H1 (cell line): ENCODE data around the gene AVPR2. TPM values are rescaled to one million over a fixed set of nuclear protein-coding genes. Genes with fewer than 3 reads are reported as not detected.

Experiments used
- CTCF ChIA-PET: fragments of 300-600 bp; sonication (Branson Sonifier 250); formaldehyde crosslinking; loops from one replicate; lab custom pipeline; 2021; ENCODE audit not compliant: partially characterized antibody; lab: Charles Lee
- POLR2A ChIA-PET: fragments of 300-600 bp; sonication (Branson Sonifier 250); formaldehyde crosslinking; loops from one replicate; lab custom pipeline; 2021; ENCODE audit warnings: inconsistent platforms; ENCODE audit not compliant: partially characterized antibody; lab: Charles Lee
- DNase-seq, 2 experiments: peaks; one replicate each; pipeline versions ENCODE4 v3.0.0 to v3.0.0-alpha.2; 2010 to 2022; ENCODE audit warnings: low spot score in 2 of 2, low read depth in 1 of 2, mixed read lengths in 1 of 2
- FAIRE-seq: peaks from 2 replicates; lab custom pipeline; 2011; peaks lifted over from hg19 to GRCh38; lab: Jason Lieb, UNC
- H2AFZ ChIP-seq: 2 replicates; pipeline ENCODE4 v1.8.1; 2012; ENCODE audit warnings: low read length, inconsistent platforms
- H2AK5ac ChIP-seq: 2 replicates; pipeline ENCODE4 v1.6.1; 2013; ENCODE audit warnings: low read depth, low read length
- H2BK120ac ChIP-seq: replicated peaks from 2 replicates; pipeline ENCODE3; 2013; ENCODE audit warnings: low read depth, low read length, inconsistent platforms
- H2BK12ac ChIP-seq: 2 replicates; pipeline ENCODE4 v1.6.1; 2013; ENCODE audit warnings: low read depth, low read length
- H2BK15ac ChIP-seq: 2 replicates; pipeline ENCODE4 v1.6.1; 2013; ENCODE audit warnings: low read length
- H2BK20ac ChIP-seq: 2 replicates; pipeline ENCODE4 v1.6.1; 2013; ENCODE audit warnings: low read length
- H2BK5ac ChIP-seq: 2 replicates; pipeline ENCODE4 v1.6.1; 2013; ENCODE audit warnings: low read depth, low read length
- H3K14ac ChIP-seq: 2 replicates; pipeline ENCODE4 v1.6.1; 2013; ENCODE audit warnings: inconsistent platforms; ENCODE audit not compliant: insufficient read length
- H3K18ac ChIP-seq: 2 replicates; pipeline ENCODE4 v1.6.1; 2013; ENCODE audit warnings: low read length; ENCODE audit errors: extremely low read depth
- H3K23ac ChIP-seq: 2 replicates; pipeline ENCODE4 v1.6.1; 2013; ENCODE audit warnings: inconsistent platforms; ENCODE audit not compliant: insufficient read length
- H3K23me2 ChIP-seq: 2 replicates; pipeline ENCODE4 v1.6.1; 2013; ENCODE audit warnings: low read depth, low read length
- H3K27ac ChIP-seq: 2 replicates; pipeline ENCODE4 v1.6.1; 2011; ENCODE audit warnings: low read depth, low read length, inconsistent platforms
- H3K27me3 ChIP-seq, 4 experiments: replicated peaks in 1 of 4; 1 replicate in 1 of 4; 2 replicates in 3 of 4; pipeline versions ENCODE4 v1.6.1 to v1.8.1; 2011 to 2013; ENCODE audit warnings: low read length in 3 of 4, mild to moderate bottlenecking in 3 of 4, inconsistent platforms in 2 of 4, mixed read lengths in 2 of 4, moderate library complexity in 1 of 4; ENCODE audit not compliant: control insufficient read depth in 3 of 4, insufficient read depth in 3 of 4; ENCODE audit errors: extremely low read depth in 1 of 4
- H3K36me3 ChIP-seq, 4 experiments: 2 replicates each; pipeline versions ENCODE4 v1.6.1 to v1.8.1; 2011 to 2013; ENCODE audit warnings: mild to moderate bottlenecking in 4 of 4, low read length in 3 of 4, moderate library complexity in 2 of 4, control low read depth in 1 of 4, inconsistent platforms in 1 of 4; ENCODE audit not compliant: insufficient read depth in 4 of 4, control insufficient read depth in 2 of 4
- H3K4ac ChIP-seq: replicated peaks from 2 replicates; pipeline ENCODE3; 2013; ENCODE audit warnings: low read length, low read depth, mixed read lengths, inconsistent platforms; ENCODE audit not compliant: insufficient read length
- H3K4me1 ChIP-seq, 4 experiments: replicated peaks in 1 of 4; 1 replicate in 1 of 4; 2 replicates in 3 of 4; pipeline versions ENCODE4 v1.6.1 to v1.8.1; 2011 to 2013; ENCODE audit warnings: low read length in 3 of 4, inconsistent platforms in 2 of 4, mixed read lengths in 1 of 4; ENCODE audit not compliant: insufficient read depth in 4 of 4, control insufficient read depth in 3 of 4
- H3K4me2 ChIP-seq, 2 experiments: 2 replicates each; pipeline versions ENCODE4 v1.6.1 to v1.8.1; 2011 to 2013; ENCODE audit warnings: low read depth in 2 of 2, low read length in 2 of 2, control low read depth in 1 of 2, inconsistent platforms in 1 of 2, mild to moderate bottlenecking in 1 of 2; ENCODE audit not compliant: insufficient read depth in 1 of 2
- H3K4me3 ChIP-seq, 4 experiments: fragments of 200-600, 300-600 bp in 1 of 4; sonication (generic), shearing (Covaris generic), sonication (Bioruptor Twin) in 1 of 4; 2 replicates each; pipeline versions ENCODE4 v1.5.1 to v1.8.1; 2011 to 2016; ENCODE audit warnings: low read length in 4 of 4, low read depth in 3 of 4, control low read depth in 2 of 4, inconsistent platforms in 2 of 4, mild to moderate bottlenecking in 2 of 4, mixed read lengths in 1 of 4, moderate library complexity in 1 of 4; ENCODE audit not compliant: insufficient read depth in 2 of 4; ENCODE audit errors: extremely low read depth in 1 of 4
- H3K56ac ChIP-seq: replicated peaks from 2 replicates; pipeline ENCODE3; 2013; ENCODE audit warnings: low read depth, mild to moderate bottlenecking, mixed read lengths, low read length, inconsistent platforms; ENCODE audit not compliant: insufficient read length
- H3K79me1 ChIP-seq: 2 replicates; pipeline ENCODE4 v1.6.1; 2013; ENCODE audit warnings: low read depth, low read length, control low read depth
- H3K79me2 ChIP-seq, 2 experiments: 2 replicates each; pipeline versions ENCODE4 v1.6.1 to v1.8.1; 2012 to 2013; ENCODE audit warnings: low read length in 2 of 2, mild to moderate bottlenecking in 2 of 2, inconsistent platforms in 1 of 2; ENCODE audit not compliant: insufficient read depth in 2 of 2, control insufficient read depth in 1 of 2
- H3K9ac ChIP-seq, 4 experiments: replicated peaks in 1 of 4; 1 replicate in 1 of 4; 2 replicates in 3 of 4; pipeline versions ENCODE4 v1.6.1 to v1.8.1; 2011 to 2013; ENCODE audit warnings: low read depth in 3 of 4, low read length in 3 of 4, control low read depth in 2 of 4, mild to moderate bottlenecking in 2 of 4, moderate library complexity in 2 of 4, inconsistent platforms in 1 of 4; ENCODE audit errors: extremely low read depth in 1 of 4
- H3K9me3 ChIP-seq, 2 experiments: 2 replicates each; pipeline versions ENCODE4 v1.6.1 to v1.8.1; 2012 to 2013; ENCODE audit warnings: mild to moderate bottlenecking in 2 of 2, moderate library complexity in 2 of 2, control low read depth in 1 of 2, inconsistent platforms in 1 of 2, low read depth in 1 of 2, low read length in 1 of 2, mixed read lengths in 1 of 2; ENCODE audit not compliant: insufficient read depth in 2 of 2
- H4K20me1 ChIP-seq, 2 experiments: replicated peaks in 1 of 2; 2 replicates each; pipeline versions ENCODE3 to v1.8.1; 2011 to 2013; ENCODE audit warnings: inconsistent platforms in 2 of 2, low read length in 2 of 2, mild to moderate bottlenecking in 1 of 2; ENCODE audit not compliant: insufficient read depth in 2 of 2, control insufficient read depth in 1 of 2
- H4K5ac ChIP-seq: 2 replicates; pipeline ENCODE4 v1.6.1; 2013; ENCODE audit warnings: low read length, low read depth, mixed read lengths, inconsistent platforms; ENCODE audit not compliant: insufficient read length
- H4K8ac ChIP-seq: 2 replicates; pipeline ENCODE4 v1.8.0; 2013; ENCODE audit warnings: mild to moderate bottlenecking, moderate library complexity, low read length, inconsistent platforms; ENCODE audit not compliant: insufficient read depth; ENCODE audit errors: extremely low read depth
- H4K91ac ChIP-seq: replicated peaks from 2 replicates; pipeline ENCODE3; 2013; ENCODE audit warnings: low read length, mixed read lengths, inconsistent platforms; ENCODE audit not compliant: insufficient read length
- BACH1 ChIP-seq: IDR thresholded peaks from 2 replicates; pipeline ENCODE4 v1.6.1; 2012; ENCODE audit warnings: low read length, improper control_type of control experiment
- SP2 ChIP-seq: IDR thresholded peaks from 2 replicates; pipeline ENCODE4 v1.6.1; 2012; ENCODE audit warnings: mild to moderate bottlenecking, low read length, inconsistent platforms
- WGBS, 2 experiments: shearing (Covaris generic) in 1 of 2; methylation state at CpG; one replicate each; pipeline versions ENCODE4 v1.1.6 to v1.1.7; 2013 to 2015; ENCODE audit warnings: low lambda C conversion rate in 2 of 2, mixed read lengths in 2 of 2, inconsistent platforms in 1 of 2, low coverage in 1 of 2, missing lambda C conversion rate in 1 of 2; ENCODE audit not compliant: insufficient replicate concordance in 2 of 2, insufficient coverage in 1 of 2, insufficient read length in 1 of 2; ENCODE audit errors: extremely low coverage in 1 of 2, missing lambda C conversion rate in 1 of 2; 5-methylcytosine and 5-hydroxymethylcytosine counted together
- polyA plus RNA-seq, 7 experiments: library from polyadenylated mRNA; depleted of rRNA in 3 of 7; stranded (reverse) in 5 of 7; unstranded in 2 of 7; fragments of >200 nt in 5 of 7; fragments of 200-250 nt in 2 of 7; gene quantifications; 1 replicate in 5 of 7; 2 replicates in 1 of 7; 4 replicates in 1 of 7; pipeline versions ENCODE4 v1.2.1 to v1.2.3, GENCODE V29; 2011 to 2013; ENCODE audit warnings: missing spikeins in 2 of 7, mixed read lengths in 2 of 7
- total RNA-seq: library from RNA; stranded (reverse); fragmentation: NEBNext Ultra II Directional; extraction: Animal tissue kit (Norgen Biotek cat#: 25700); gene quantifications from 2 replicates; pipeline ENCODE4 v1.2.1, GENCODE V29; 2021

Gene AVPR2
- total and polyA plus RNA-seq, 2 of the 8 experiments (the other 6 are each of a cell fraction or from before 2014, with no cell fraction given), result 0.09 TPM; not detected in 1

DNA sequence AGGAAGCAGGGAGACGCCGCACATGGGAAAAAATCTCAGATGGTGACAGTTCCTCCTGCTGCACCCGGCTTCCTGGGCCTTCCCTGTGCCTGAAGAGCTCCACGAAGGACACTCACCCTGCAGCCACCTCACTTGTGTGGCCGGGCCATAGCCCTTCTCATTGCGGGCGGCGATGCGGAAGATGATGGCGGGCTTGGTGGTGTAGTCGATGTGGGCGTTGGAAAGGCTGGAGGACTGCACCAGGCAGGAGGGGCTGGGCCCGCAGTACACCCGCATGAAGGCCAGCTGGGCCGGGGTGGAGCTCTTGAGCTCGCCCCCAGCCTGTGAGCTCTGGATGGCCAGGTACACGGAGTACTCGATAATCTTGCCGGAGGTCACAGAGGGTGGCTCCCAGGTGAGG, 45.7 kb downstream of the AVPR2 start:
- no peak for TF ChIP-seq BACH1
- no peak for TF ChIP-seq SP2
- Histone ChIP-seq H4K91ac (no peak overlapping the region), H4K5ac (no peak overlapping the region), H3K9me3 (no peaks in the 10 kb centered on the region), H3K4me3 (no peak overlapping the region), H3K4me2 (no peak overlapping the region), H3K27me3 (no peaks in the 10 kb centered on the region), H2AK5ac (no peak overlapping the region), H3K14ac (no peak overlapping the region), H3K56ac (no peak overlapping the region), H3K23ac (no peak overlapping the region), H2BK20ac (no peak overlapping the region), H2BK120ac (no peak overlapping the region), H2AFZ (no peak overlapping the region), H3K4me1 (peaks cover 0 to 11% (median 1%) of the 10 kb centered on the region in 4 experiments; a peak in 3 of 7 replicates), H2BK15ac (no peak overlapping the region), H3K27ac (no peak overlapping the region), H3K36me3 (peaks cover 22 to 52% (median 36%) of the 10 kb centered on the region in 4 experiments; a peak in 7 of 8 replicates), H4K8ac (no peak overlapping the region), H3K4ac (no peak overlapping the region), H3K9ac (no peak overlapping the region), H2BK5ac (no peak overlapping the region), H3K23me2 (no peaks in the 10 kb centered on the region), H3K18ac (no peak overlapping the region), H3K79me1 (no peaks in the 10 kb centered on the region), H3K79me2 (no peaks in the 10 kb centered on the region), H2BK12ac (no peak overlapping the region), H4K20me1 (peaks cover 0 to 4% of the 10 kb centered on the region in 2 experiments)
- DNase-seq (no peak), FAIRE-seq (no peak)
- POLR2A ChIA-PET, result interaction anchor here (0.7 to 18.9 kb wide), 5 partner anchors 11 to 155 kb away, joined by 3 to 231 read pairs (median 3); partner anchors contain the start of genes ARHGAP4 and SSR4
- CTCF ChIA-PET, result interaction anchor here (0.8 to 11.1 kb wide), 7 partner anchors 9 to 132 kb away, joined by 3 to 272 read pairs (median 6); partner anchors contain the start of genes ARHGAP4, HCFC1 and NAA10
- WGBS, 2 experiments, result 100% methylated on average over 1 of the region's 19 CpGs; no CpG with 5 or more reads in 1 of the 2 experiments
